GM12873 (cell line): Measurements from ENCODE around the gene DMRTC1B.
"Not testable (repeated sequence)": the region's sequence is repeated elsewhere in the genome, so short reads cannot be mapped to it uniquely, and the experiment has no call there.

Source experiments
- CTCF ChIP-seq: IDR thresholded peaks from 2 replicates; pipeline ENCODE4 v1.5.1; 2012; ENCODE audit warnings: low read depth, mild to moderate bottlenecking, moderate library complexity, low read length, control low read depth; ENCODE audit not compliant: insufficient read depth; ENCODE audit errors: missing control alignments

Gene DMRTC1B

GRCh38 chrX:72776653-72777466, at the start of gene DMRTC1B:
TSS of gene DMRTC1B (plus strand) at chrX:72776890. CDS start at chrX:72845136, 68,246 bp downstream.
- not testable (repeated sequence) for TF ChIP-seq CTCF

GRCh38 chrX:72727846-72728245, 48.8 kb upstream of the DMRTC1B start:
- TF ChIP-seq CTCF, result no peak

GRCh38 chrX:72735561-72735960, 41.1 kb upstream of the DMRTC1B start:
- TF ChIP-seq CTCF, result no peak

- not testable (repeated sequence) for TF ChIP-seq CTCF
Observed at GRCh38 chrX:72782560-72782959, 5.9 kb downstream of the DMRTC1B start, which contains the start of gene FAM236B. TSS of gene FAM236B (minus strand) at chrX:72782660. CDS start at chrX:72782560, 100 bp downstream.

- not testable (repeated sequence) for TF ChIP-seq CTCF
Observed at GRCh38 chrX:72808110-72808509, 31.4 kb downstream of the DMRTC1B start, which contains the start of gene FAM236D. TSS of gene FAM236D (minus strand) at chrX:72808210. CDS start at chrX:72808110, 100 bp downstream.
